ENCODE data around the gene NEXMIF.
"Not testable (repeated sequence)": the region's sequence is repeated elsewhere in the genome, so short reads cannot be mapped to it uniquely, and the experiment has no call there.

The NEXMIF gene

DNA sequence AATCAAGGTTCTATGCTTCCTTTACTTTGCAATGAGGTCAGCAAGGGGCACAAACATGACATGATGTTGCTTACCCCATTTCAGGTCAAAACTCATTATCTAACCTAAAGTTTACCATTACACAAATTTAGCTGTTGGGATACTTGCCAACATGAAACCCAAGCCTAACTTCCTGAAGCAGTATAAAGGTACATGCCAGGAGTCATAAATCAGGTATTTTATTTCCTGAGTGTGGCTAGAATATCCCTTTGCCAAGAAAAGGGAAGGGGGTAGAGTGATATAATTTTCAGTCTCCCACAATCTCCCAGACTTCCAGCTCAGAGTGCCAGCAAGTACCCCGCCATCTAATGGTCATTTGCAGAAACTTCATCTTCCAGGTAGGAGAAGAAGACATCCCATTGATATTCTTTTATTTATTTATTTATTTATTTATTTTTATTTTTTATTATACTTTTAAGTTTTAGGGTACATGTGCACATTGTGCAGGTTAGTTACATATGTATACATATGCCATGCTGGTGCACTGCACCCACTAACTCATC is 136.6 kb downstream of the NEXMIF start:
- DNase-seq, result no peak

GRCh38 chrX:74784629-74785028 is 140.6 kb downstream of the NEXMIF start:
- DNase-seq, result no peak

DNA sequence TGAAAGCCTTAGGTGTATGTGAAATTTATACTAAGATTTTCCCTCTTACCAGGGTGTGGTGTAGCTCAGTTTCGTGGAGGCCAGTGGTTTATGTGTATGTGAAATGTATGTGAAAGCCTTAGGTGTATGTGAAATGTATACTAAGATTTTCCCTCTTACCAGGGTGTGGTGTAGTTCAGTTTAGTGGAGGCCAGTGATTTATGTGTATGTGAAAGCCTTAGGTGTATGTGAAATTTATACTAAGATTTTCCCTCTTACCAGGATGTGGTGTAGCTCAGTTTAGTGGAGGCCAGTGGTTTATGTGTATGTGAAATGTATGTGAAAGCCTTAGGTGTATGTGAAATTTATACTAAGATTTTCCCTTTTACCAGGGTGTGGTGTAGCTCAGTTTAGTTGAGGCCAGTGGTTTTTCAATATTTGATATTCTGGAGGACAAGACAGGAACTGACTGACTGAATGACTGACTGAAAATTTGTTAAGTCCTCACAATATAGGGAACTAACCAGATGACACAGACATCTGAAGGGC is 143.7 kb downstream of the NEXMIF start:
- DNase-seq, result no peak

- no peak for DNase-seq
Measured at GRCh38 chrX:74779175-74779574, 146.1 kb downstream of the NEXMIF start.

- DNase-seq, result no peak
Measured at GRCh38 chrX:74774988-74775387, 150.3 kb downstream of the NEXMIF start.

GRCh38 chrX:74736450-74736849 is 188.8 kb downstream of the NEXMIF start:
- no peak for DNase-seq

DNA sequence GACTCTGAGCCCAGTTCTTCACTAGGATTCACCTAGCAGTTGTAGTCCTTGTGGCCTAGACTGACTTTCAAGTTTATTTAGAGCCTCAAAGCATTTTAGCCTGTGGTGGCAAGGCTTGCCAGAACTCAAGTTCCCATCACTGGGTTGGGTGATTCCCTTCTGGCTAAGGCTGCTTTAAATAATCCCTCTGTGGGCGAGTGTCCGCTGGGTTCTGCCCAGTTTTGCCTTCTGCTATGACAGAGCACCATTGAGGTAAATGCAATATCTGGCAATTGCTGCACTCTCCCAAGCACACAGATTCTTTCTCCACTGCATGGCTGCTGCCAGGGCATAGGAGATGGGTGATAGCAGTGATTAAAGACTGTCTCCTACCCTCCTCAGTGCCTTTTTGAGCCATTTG is 220.0 kb downstream of the NEXMIF start:
- DNase-seq, result no peak

DNA sequence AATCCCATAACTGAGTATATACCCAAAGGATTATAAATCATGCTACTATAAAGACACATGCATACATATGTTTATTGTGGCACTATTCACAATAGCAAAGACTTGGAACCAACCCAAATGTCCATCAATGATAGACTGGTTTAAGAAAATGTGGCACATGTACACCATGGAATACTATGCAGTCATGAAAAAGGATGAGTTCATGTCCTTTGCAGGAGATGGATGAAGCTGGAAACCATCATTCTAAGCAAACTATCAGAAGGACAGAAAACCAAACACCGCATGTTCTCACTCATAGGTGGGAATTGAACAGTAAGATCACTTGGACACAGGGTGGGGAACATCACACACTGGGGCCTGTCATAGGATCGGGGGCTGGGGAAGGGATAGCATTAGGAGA is 223.9 kb downstream of the NEXMIF start:
- not testable (repeated sequence) for DNase-seq

- DNase-seq, result no peak
Measured at GRCh38 chrX:74684466-74684865, 240.8 kb downstream of the NEXMIF start.

All from stimulated activated naive CD4-positive, alpha-beta T cell treated with Interleukin-2 at 50 U/mL for 16 hours (primary cell).